GM12874 (cell line): ENCODE data around the gene MRGPRX3.

Experiments
- TF ChIP-seq, protein P1 (sequence below): IDR thresholded peaks from 2 replicates; pipeline ENCODE4 v1.5.1; 2011; ENCODE audit warnings: low read depth, mild to moderate bottlenecking, control low read depth, low read length, moderate library complexity; ENCODE audit not compliant: insufficient read depth

MRGPRX3 gene

DNA sequence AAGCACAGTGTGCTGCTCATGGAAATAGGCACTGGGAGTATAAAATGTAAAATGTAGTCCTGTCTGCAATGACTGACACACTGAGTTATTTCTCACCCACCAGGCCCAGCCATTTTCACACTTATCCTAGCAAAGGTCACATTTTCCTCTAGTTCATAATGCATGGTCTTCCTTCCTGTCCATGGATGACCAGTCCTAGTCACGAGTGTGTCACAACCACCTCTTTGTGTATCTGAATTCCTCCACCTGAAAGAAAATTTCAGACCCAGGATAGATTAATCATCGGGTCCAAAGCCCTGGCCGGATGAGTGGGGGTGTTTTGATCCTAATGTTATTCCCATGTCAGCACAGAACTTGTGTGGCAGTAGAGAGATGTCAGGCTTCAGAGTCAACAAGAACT, 40.3 kb downstream of the MRGPRX3 start, which contains the start of gene MRGPRX4:
TSS of gene MRGPRX4 (plus strand) at position 172 of the 400 bp plus-strand sequence. CDS start 420 bp downstream, outside the sequence.
- TF ChIP-seq, protein P1, sequence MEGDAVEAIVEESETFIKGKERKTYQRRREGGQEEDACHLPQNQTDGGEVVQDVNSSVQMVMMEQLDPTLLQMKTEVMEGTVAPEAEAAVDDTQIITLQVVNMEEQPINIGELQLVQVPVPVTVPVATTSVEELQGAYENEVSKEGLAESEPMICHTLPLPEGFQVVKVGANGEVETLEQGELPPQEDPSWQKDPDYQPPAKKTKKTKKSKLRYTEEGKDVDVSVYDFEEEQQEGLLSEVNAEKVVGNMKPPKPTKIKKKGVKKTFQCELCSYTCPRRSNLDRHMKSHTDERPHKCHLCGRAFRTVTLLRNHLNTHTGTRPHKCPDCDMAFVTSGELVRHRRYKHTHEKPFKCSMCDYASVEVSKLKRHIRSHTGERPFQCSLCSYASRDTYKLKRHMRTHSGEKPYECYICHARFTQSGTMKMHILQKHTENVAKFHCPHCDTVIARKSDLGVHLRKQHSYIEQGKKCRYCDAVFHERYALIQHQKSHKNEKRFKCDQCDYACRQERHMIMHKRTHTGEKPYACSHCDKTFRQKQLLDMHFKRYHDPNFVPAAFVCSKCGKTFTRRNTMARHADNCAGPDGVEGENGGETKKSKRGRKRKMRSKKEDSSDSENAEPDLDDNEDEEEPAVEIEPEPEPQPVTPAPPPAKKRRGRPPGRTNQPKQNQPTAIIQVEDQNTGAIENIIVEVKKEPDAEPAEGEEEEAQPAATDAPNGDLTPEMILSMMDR, result no peak

DNA sequence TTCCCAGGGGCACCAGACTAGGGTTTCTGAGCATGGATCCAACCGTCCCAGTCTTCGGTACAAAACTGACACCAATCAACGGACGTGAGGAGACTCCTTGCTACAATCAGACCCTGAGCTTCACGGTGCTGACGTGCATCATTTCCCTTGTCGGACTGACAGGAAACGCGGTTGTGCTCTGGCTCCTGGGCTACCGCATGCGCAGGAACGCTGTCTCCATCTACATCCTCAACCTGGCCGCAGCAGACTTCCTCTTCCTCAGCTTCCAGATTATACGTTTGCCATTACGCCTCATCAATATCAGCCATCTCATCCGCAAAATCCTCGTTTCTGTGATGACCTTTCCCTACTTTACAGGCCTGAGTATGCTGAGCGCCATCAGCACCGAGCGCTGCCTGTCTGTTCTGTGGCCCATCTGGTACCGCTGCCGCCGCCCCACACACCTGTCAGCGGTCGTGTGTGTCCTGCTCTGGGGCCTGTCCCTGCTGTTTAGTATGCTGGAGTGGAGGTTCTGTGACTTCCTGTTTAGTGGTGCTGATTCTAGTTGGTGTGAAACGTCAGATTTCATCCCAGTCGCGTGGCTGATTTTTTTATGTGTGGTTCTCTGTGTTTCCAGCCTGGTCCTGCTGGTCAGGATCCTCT, 41.0 kb downstream of the MRGPRX3 start:
- TF ChIP-seq, protein P1, result no peak
